Spleen (tissue), 7 donors: Measurements from ENCODE around the gene TMEM109.
A peak's percentile ranks its signal among the peaks of the same experiment; 100 is the strongest.

Experiments
- POLR2AphosphoS5 ChIP-seq, 3 donors: sonication (generic); formaldehyde crosslinking; IDR thresholded peaks; one replicate each; pipeline ENCODE4 v1.5.1; 2017; ENCODE audit warnings: antibody characterized with exemption in 3 of 3
- TF ChIP-seq, protein P1 (sequence below), 11 experiments: fragments of 200-600 bp in 7 of 11; fragments of 450-650 bp in 4 of 11; sonication (generic) in 4 of 11; IDR thresholded peaks in 8 of 11; conservative IDR thresholded peaks in 3 of 11; 1 replicate in 7 of 11; 2 replicates in 4 of 11; pipeline versions ENCODE4 v1.4.0 to v1.8.0; 2016 to 2021; ENCODE audit warnings: antibody characterized with exemption in 11 of 11, inconsistent platforms in 4 of 11, mild to moderate bottlenecking in 1 of 11
- donor health status: DM: no; HTN: no; CAD: no; lungs with moderate emphysema.
- donor health status: DM: no; HTN: no; CAD: no.
- donor health status: DM: no; HTN: no; CAD: no.

GRCh38 chr11:60890696-60891095 lies 23.3 kb upstream of the TMEM109 start:
- TF ChIP-seq, protein P1, sequence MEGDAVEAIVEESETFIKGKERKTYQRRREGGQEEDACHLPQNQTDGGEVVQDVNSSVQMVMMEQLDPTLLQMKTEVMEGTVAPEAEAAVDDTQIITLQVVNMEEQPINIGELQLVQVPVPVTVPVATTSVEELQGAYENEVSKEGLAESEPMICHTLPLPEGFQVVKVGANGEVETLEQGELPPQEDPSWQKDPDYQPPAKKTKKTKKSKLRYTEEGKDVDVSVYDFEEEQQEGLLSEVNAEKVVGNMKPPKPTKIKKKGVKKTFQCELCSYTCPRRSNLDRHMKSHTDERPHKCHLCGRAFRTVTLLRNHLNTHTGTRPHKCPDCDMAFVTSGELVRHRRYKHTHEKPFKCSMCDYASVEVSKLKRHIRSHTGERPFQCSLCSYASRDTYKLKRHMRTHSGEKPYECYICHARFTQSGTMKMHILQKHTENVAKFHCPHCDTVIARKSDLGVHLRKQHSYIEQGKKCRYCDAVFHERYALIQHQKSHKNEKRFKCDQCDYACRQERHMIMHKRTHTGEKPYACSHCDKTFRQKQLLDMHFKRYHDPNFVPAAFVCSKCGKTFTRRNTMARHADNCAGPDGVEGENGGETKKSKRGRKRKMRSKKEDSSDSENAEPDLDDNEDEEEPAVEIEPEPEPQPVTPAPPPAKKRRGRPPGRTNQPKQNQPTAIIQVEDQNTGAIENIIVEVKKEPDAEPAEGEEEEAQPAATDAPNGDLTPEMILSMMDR (IDR thresholded peaks at IDR 0.05 in 8 of 11, conservative IDR thresholded peaks at IDR 0.05 in 3 of 11): no peak
- TF ChIP-seq POLR2AphosphoS5 (IDR thresholded peaks at IDR 0.05): peak in 2 of 3 donors; percentile 52 to 62
